ENCODE results near the gene ERCC3.
"Not testable (repeated sequence)": the region's sequence is repeated elsewhere in the genome, so short reads cannot be mapped to it uniquely, and the experiment has no call there.

Gene ERCC3

GRCh38 chr2:127277028-127277427 lies 16.9 kb downstream of the ERCC3 start:
- DNase-seq, result no peak

GRCh38 chr2:127275789-127276188 lies 18.2 kb downstream of the ERCC3 start:
- no peak for DNase-seq

GRCh38 chr2:127275356-127275755 lies 18.6 kb downstream of the ERCC3 start:
- DNase-seq, result no peak

GRCh38 chr2:127270663-127271062 lies 23.3 kb downstream of the ERCC3 start:
- no peak for DNase-seq

GRCh38 chr2:127261804-127262406 lies 32.0 kb downstream of the ERCC3 start:
- DNase-seq, result no peak

GRCh38 chr2:127259355-127259754 lies 34.6 kb downstream of the ERCC3 start:
- no peak for DNase-seq

GRCh38 chr2:127256866-127257265 lies 37.1 kb downstream of the ERCC3 start:
- no peak for DNase-seq

GRCh38 chr2:127256381-127256780 lies 37.6 kb downstream of the ERCC3 start:
- no peak for DNase-seq

- DNase-seq, result no peak
Observed at GRCh38 chr2:127255721-127256120, 38.2 kb downstream of the ERCC3 start.

GRCh38 chr2:127255146-127255545 lies 38.8 kb downstream of the ERCC3 start:
- DNase-seq, result no peak

- no peak for DNase-seq
Observed at GRCh38 chr2:127254386-127254981, 39.5 kb downstream of the ERCC3 start.

- DNase-seq, result not testable (repeated sequence)
Observed at GRCh38 chr2:127241184-127241583, 52.8 kb downstream of the ERCC3 start.

- DNase-seq, result no peak
Observed at GRCh38 chr2:127239395-127239794, 54.5 kb downstream of the ERCC3 start.

- DNase-seq, result not testable (repeated sequence)
Observed at GRCh38 chr2:127237768-127238167, 56.2 kb downstream of the ERCC3 start.

GRCh38 chr2:127235082-127235702 lies 58.8 kb downstream of the ERCC3 start:
- no peak for DNase-seq

- no peak for DNase-seq
Observed at GRCh38 chr2:127233710-127234109, 60.2 kb downstream of the ERCC3 start.

- no peak for DNase-seq
Observed at GRCh38 chr2:127231130-127231865, 62.6 kb downstream of the ERCC3 start.

- DNase-seq, result no peak
Observed at GRCh38 chr2:127229555-127229954, 64.4 kb downstream of the ERCC3 start.

GRCh38 chr2:127228102-127228501 lies 65.8 kb downstream of the ERCC3 start:
- DNase-seq, result no peak

- DNase-seq, result not testable (repeated sequence)
Observed at GRCh38 chr2:127227264-127227660, 66.7 kb downstream of the ERCC3 start.

- no peak for DNase-seq
Observed at GRCh38 chr2:127226520-127227263, 67.3 kb downstream of the ERCC3 start.

- DNase-seq, result no peak
Observed at GRCh38 chr2:127226132-127226519, 67.8 kb downstream of the ERCC3 start.

Data from NCI-H1092 (cell line).